NCI-H2227 (cell line): Measurements from ENCODE around the gene TM2D3.
A peak's percentile ranks its signal among the peaks of the same experiment; 100 is the strongest.
"Not testable (repeated sequence)": the region's sequence is repeated elsewhere in the genome, so short reads cannot be mapped to it uniquely, and the experiment has no call there.

ENCODE experiments used
- DNase-seq: peaks from one replicate; lab custom pipeline; 2025; ENCODE audit not compliant: unreplicated experiment; lab: John Stamatoyannopoulos, UW

TM2D3 gene

DNA sequence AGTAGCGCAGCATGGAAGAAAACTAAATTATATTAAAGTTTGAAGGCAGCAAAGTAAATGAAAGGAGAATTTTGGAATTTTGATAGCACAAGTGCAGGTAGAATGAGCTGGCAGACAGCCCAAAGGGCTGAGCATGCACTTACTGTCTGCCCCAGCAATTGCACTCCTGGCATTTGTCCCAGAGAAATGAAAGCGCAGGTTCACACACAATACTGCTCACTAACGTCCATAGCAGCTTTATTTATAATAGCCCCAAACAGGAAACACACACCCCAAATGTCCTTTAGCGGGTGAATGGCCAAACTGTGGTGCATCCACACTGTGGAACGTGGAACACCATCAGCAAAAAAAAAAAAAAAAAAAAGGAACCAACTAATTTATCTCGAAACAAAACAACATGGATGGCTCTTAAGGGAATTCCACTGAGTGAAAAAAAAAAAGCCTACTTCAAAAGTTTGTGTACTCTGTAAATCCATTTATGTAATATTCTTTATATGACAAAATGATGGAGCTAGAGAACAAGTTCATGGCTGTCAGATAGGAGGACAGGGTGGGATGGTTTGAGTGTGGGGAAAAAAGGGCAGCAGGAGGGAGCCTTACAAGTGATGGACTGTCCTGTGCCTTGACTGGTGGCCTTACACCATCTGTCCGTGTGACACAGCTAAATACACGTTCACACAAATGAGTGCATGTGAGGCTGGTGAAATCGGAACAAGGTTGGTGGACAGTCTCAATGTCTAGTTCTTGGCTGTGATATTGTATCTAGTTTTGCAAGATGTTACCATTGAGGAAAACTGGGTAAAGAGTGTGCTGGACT, 6.0 kb upstream of the TM2D3 start:
- peak; percentile 7 for DNase-seq

DNA sequence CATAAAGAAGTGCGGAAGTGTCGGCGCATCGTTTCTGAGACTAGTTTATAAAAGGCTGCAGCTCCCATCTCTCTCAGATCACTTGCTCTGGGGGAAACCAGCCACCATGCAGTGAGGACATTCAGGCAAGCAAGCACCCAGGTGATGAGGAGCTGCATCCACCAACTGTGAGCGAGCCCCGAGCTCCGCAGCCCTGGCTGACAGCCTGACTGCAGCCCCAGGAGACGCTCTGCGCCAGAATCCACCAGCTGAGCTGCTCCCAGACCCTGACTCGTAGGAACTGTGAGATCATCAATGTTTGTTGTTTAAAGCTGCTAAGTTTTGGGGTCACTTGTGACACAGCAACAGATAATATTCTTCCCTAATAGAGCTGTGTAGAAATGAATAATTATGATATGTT, 5.0 kb upstream of the TM2D3 start:
- no peak for DNase-seq

- not testable (repeated sequence) for DNase-seq
Measured at GRCh38 chr15:101654624-101655337, 2.6 kb upstream of the TM2D3 start.

DNA sequence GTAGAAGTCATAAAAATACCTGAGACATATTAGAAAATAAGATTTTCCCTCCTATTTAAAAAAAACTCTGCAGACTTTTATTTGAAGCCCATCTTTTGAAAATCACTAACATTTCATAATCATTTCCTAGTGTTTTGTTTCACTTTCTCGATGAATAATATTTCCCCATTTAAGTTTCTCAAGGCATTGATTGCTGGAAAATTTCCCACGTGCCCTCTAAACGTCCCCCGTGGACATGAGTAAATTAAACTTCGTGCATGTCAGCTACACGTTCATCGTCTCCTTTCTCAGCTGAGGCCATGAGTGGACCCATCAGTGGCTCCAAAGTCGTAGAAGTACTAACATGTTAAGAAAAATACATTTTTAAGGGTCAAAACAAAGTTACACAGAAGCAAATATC, 2.0 kb upstream of the TM2D3 start:
- DNase-seq: no peak

- no peak for DNase-seq
Measured at GRCh38 chr15:101652786-101653430, 727 bp upstream of the TM2D3 start.

- DNase-seq: peak; percentile 41
Measured at GRCh38 chr15:101651554-101652097, 555 bp downstream of the TM2D3 start.

DNA sequence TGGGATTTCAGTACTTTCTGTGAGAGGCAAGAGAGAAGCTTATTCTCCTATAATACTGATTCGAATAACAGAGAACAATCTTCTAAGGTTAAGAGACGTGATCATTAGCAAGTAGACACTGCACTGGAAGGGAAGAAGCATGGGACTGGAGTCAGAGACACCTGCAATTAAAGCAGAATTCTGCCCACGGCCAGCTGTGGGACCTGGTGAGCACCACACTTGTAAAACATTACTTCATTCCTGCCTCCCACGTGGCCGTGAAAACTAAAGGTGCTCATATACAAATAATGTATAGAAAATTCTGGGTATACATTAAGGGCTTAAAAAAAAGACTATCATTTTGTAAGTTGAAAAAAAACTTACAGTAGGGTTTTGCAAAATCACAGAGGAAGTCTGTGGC, 2.0 kb downstream of the TM2D3 start:
- DNase-seq: no peak

- no peak for DNase-seq
Measured at GRCh38 chr15:101648356-101648755, 3.8 kb downstream of the TM2D3 start.

DNA sequence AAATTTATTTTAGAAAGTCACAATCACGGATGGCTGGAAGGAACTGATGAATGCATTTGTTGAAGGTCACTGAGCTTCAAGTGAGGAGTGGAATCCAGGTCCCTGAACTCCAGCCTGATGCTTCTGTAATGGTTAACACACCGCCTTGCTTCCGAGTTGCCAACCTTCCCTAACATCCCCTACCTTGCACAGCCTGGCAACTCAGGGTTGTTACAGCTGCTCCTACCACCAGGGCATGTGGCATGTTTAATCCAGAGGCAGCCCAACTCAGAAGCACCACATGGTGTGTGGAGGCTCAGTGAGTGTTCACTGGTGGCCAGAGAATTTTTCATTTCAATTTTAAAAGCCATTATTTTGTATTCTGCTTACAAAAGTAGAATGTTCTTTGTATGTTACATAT, 4.9 kb downstream of the TM2D3 start:
- DNase-seq: no peak

DNA sequence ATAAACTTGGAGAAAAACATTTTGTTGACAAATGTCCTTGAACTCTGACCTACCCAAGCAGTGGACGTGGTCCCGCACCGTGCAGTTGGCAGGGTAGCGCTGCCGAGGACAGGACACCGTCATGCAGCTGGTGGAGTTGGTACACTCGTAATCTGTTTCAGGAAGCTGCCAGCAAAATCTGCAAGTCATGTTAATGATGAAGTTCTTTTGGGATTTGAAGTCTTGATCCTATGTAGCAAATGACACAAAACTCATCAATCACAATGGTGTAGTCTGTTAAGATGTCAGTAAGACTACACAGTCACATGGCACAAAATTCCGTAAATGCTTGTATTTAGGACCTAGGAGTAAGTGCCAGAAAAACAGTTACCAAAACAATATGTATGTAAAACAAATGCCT, 5.5 kb downstream of the TM2D3 start:
- DNase-seq: no peak

- no peak for DNase-seq
Measured at GRCh38 chr15:101642361-101642760, 9.8 kb downstream of the TM2D3 start.

DNA sequence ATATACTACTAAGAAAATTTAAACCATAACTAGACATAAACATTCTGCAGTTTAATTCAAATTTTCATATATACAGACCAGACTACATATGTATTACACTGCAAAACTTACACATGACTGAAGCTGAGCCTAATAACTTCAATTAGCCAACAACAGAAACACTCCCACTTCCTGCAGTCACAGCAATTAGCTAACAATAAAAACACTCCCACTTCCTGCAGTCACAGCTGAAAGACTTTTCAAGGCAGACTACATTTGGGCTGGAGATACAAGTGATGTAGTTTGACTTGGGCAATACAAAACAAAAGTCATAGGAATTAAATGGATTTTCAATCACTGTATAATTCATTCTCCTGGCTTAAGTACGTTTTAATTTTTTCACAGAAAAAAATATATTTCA, 10.3 kb downstream of the TM2D3 start:
- DNase-seq: no peak

DNA sequence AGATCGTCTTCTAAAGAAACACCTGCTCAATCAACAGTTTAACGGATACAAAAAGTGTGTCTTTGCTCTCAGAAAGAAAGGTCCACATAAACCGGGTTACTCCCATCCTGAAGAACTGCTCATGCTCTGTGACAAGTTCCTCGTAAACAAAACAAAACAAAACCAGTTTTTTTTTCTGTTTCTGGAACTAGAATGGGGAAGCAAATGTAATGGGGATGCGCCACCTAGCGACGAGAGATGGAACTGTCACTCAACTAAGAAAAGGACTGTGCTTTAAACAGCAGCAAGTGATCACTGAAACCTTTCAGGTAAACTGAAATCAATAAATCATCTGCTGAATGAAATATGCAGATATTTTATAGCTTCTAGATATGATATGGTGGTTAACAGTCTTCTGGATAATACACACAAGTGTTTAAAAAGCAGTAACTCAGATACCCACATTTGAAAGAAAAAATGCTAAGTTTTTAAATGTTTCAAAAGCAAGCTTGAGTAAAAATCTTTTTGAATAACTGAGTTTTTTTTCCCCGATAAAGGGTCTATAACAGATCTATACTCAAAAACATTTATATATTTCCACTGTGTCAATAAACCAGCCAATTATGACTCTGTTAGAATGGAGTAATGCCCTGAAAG, 10.9 kb downstream of the TM2D3 start:
- DNase-seq: peak; percentile 69

GRCh38 chr15:101639667-101640066, 12.5 kb downstream of the TM2D3 start:
- DNase-seq: no peak

GRCh38 chr15:101637919-101638318, 14.3 kb downstream of the TM2D3 start:
- no peak for DNase-seq

GRCh38 chr15:101637516-101637915, 14.7 kb downstream of the TM2D3 start:
- DNase-seq: no peak

DNA sequence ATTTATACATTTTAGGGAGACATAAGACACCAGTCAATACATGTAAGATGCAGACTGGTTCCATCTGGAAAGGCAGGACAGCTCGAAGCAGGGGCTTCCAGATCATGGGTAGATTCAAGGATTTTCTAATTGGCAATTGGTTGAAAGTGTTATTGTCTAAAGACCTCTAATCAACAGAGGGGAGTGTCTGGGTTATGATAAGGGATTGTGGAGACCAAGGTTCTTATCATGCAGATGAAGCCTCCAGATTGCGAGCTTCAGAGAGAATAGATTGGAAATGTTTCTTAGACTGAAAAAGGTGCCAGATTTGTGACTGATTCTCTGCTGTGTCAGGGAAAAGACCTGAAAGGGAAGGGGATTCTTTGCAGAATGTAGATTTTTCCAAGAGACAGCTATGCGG, 15.1 kb downstream of the TM2D3 start:
- no peak for DNase-seq

- no peak for DNase-seq
Measured at GRCh38 chr15:101635944-101636727, 16.0 kb downstream of the TM2D3 start.

DNA sequence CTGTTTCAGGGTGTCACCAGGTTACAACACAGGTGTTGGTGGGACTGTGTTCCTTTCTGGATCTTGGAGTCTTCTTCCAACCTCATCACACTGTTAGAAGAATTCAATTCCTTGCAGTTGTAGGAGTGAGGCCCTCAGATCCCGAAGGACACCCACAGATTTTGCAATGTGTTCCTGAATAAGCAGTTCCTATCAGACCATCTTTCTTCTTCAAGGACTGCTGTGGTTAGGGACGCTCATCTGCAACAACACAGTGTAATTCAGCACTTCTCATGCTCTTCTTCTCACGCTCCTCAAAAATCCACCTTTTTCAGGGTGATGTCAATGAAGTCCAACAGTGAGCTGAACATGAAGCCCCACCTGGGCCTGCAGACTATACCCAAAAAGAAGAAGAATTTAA, 18.8 kb downstream of the TM2D3 start:
- no peak for DNase-seq

DNA sequence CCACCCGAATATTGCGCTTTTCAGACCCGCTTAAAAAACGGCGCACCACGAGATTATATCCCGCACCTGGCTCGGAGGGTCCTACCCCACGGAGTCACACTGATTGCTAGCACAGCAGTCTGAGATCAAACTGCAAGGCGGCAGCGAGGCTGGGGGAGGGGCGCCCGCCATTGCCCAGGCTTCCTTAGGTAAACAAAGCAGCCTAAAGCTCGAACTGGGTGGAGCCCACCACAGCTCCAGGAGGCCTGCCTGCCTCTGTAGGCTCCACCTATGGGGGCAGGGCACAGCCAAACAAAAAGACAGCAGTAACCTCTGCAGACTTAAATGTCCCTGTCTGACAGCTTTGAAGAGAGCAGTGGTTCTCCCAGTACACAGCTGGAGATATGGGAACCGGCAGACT, 25.5 kb downstream of the TM2D3 start:
- DNase-seq: not testable (repeated sequence)
